ENCODE measurements around the gene GBP7.

DNA sequence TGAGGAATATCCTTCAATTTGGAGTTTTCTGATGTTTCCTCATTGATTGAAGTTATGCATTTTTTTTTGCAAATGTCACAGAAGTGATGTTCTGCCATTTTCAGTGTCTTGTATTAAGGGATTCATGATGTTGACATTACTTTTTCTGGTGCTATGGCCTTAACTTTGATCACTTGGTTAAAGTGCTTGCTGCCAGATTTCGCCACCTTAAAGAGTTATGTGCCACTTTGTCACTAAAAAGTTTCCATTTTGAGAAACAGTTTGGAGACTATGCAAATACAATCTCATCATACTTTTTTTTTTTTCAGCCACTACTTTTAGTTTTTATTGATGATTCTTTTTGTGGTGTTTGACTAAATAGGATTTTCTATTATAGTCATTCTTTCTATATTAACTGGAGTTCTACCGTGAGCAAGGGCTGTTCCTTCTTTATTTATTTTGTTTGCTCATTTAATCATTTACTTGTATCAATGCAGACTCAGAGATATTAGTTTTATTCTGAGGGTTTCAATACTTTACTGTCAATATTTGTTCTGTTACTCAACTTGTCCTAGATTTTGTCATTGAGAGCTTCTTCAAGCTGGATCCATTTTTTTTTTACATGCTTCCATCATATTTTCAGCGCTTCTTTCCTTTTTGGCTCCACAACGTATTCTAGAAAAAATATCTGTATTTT is 3.2 kb downstream of the GBP7 start:
- TF ChIP-seq, protein P1, sequence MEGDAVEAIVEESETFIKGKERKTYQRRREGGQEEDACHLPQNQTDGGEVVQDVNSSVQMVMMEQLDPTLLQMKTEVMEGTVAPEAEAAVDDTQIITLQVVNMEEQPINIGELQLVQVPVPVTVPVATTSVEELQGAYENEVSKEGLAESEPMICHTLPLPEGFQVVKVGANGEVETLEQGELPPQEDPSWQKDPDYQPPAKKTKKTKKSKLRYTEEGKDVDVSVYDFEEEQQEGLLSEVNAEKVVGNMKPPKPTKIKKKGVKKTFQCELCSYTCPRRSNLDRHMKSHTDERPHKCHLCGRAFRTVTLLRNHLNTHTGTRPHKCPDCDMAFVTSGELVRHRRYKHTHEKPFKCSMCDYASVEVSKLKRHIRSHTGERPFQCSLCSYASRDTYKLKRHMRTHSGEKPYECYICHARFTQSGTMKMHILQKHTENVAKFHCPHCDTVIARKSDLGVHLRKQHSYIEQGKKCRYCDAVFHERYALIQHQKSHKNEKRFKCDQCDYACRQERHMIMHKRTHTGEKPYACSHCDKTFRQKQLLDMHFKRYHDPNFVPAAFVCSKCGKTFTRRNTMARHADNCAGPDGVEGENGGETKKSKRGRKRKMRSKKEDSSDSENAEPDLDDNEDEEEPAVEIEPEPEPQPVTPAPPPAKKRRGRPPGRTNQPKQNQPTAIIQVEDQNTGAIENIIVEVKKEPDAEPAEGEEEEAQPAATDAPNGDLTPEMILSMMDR (IDR thresholded peaks at IDR 0.05): no peak
- no peak for TF ChIP-seq POLR2A (IDR thresholded peaks at IDR 0.05)
- no peak for TF ChIP-seq EP300 (IDR thresholded peaks at IDR 0.05)
